ENCODE results near the gene EXD3.

The EXD3 gene

GRCh38 chr9:137446851-137447471 is 24.0 kb upstream of the EXD3 start:
- DNase-seq: no peak

GRCh38 chr9:137445930-137446431 is 23.0 kb upstream of the EXD3 start:
- no peak for DNase-seq

GRCh38 chr9:137445275-137445807 is 22.4 kb upstream of the EXD3 start:
- DNase-seq: peak; percentile 54

GRCh38 chr9:137444106-137444790 is 21.3 kb upstream of the EXD3 start:
- no peak for DNase-seq

- no peak for DNase-seq
These were observed 19.0 kb upstream of the EXD3 start for GRCh38 chr9:137441935-137442321.

- peak; percentile 49 for DNase-seq
These were observed 18.4 kb upstream of the EXD3 start, which contains the start of gene ENTPD8 for GRCh38 chr9:137441289-137441934. Gene ENTPD8, minus strand, starts transcription at chr9:137441357. Its CDS starts 3,072 bp downstream, at chr9:137438285.

GRCh38 chr9:137439158-137439714 is 16.3 kb upstream of the EXD3 start:
- no peak for DNase-seq

- no peak for DNase-seq
These were observed 15.7 kb upstream of the EXD3 start for GRCh38 chr9:137438591-137439157.

- no peak for DNase-seq
These were observed 15.0 kb upstream of the EXD3 start for GRCh38 chr9:137437691-137438590.

GRCh38 chr9:137436761-137437600 is 14.0 kb upstream of the EXD3 start:
- DNase-seq: no peak

GRCh38 chr9:137435980-137436760 is 13.2 kb upstream of the EXD3 start:
- DNase-seq: no peak

GRCh38 chr9:137435381-137435891 is 12.5 kb upstream of the EXD3 start:
- no peak for DNase-seq

GRCh38 chr9:137434498-137435380 is 11.8 kb upstream of the EXD3 start:
- DNase-seq: no peak

GRCh38 chr9:137433916-137434431 is 11.0 kb upstream of the EXD3 start:
- no peak for DNase-seq

- no peak for DNase-seq
These were observed 10.5 kb upstream of the EXD3 start for GRCh38 chr9:137433349-137433915.

- DNase-seq: no peak
These were observed 9.9 kb upstream of the EXD3 start for GRCh38 chr9:137432687-137433348.

GRCh38 chr9:137431416-137431931 is 8.5 kb upstream of the EXD3 start:
- DNase-seq: no peak

Data from NCI-H1436 (cell line).